Choroid plexus epithelial cell (primary cell): ENCODE results near the gene ATRNL1.
A peak's percentile ranks its signal among the peaks of the same experiment; 100 is the strongest.

ENCODE experiments used
- DNase-seq: peaks from one replicate; pipeline ENCODE4 v3.0.0-alpha.2; 2010; ENCODE audit warnings: low read depth
- H3K4me3 ChIP-seq: 2 replicates; pipeline ENCODE4 v1.5.1; 2011; ENCODE audit warnings: low read depth, mild to moderate bottlenecking, control low read depth, low read length, moderate library complexity
- CTCF ChIP-seq: conservative IDR thresholded peaks from 2 replicates; pipeline ENCODE4 v1.5.1; 2011; ENCODE audit warnings: low read depth, mild to moderate bottlenecking, control low read depth, inconsistent platforms, low read length, moderate library complexity

The ATRNL1 gene

GRCh38 chr10:115851695-115852094 is 758.5 kb downstream of the ATRNL1 start:
- DNase-seq = no peak
- H3K4me3 ChIP-seq = no peak overlapping the region
- no peak for TF ChIP-seq CTCF

GRCh38 chr10:115854740-115855435 is 761.7 kb downstream of the ATRNL1 start:
- H3K4me3 ChIP-seq = no peak overlapping the region
- peak; percentile 52 for DNase-seq
- no peak for TF ChIP-seq CTCF

- peak; percentile 9 for DNase-seq
- H3K4me3 ChIP-seq = no peak overlapping the region
- TF ChIP-seq CTCF = no peak
Measured at GRCh38 chr10:115856580-115856979, 763.4 kb downstream of the ATRNL1 start.

- peak; percentile 63 for DNase-seq
- no peak for TF ChIP-seq CTCF
Measured at GRCh38 chr10:115857856-115858255, 764.7 kb downstream of the ATRNL1 start.

GRCh38 chr10:115860182-115861107 is 767.3 kb downstream of the ATRNL1 start:
- TF ChIP-seq CTCF = no peak
- no peak overlapping the region for H3K4me3 ChIP-seq
- no peak for DNase-seq

More at GRCh38 chr10:115857856-115858255, 764.7 kb downstream of the ATRNL1 start:
- no peak overlapping the region for H3K4me3 ChIP-seq

GRCh38 chr10:115861455-115861854 is 768.3 kb downstream of the ATRNL1 start:
- TF ChIP-seq CTCF = no peak
- H3K4me3 ChIP-seq = no peak overlapping the region
- DNase-seq = peak; percentile 28
